HG02943 (cell line): ENCODE results near the gene HECTD2.
"Not testable (repeated sequence)": the region's sequence is repeated elsewhere in the genome, so short reads cannot be mapped to it uniquely, and the experiment has no call there.

Experiments
- ATAC-seq: cut with Tn5 transposase; IDR thresholded peaks from one replicate; pipeline ENCODE4 v1.9.1; 2021; ENCODE audit warnings: mild to moderate bottlenecking, low read depth, moderate library complexity; ENCODE audit not compliant: unreplicated experiment

The HECTD2 gene

GRCh38 chr10:91412354-91413087 is 2.4 kb downstream of the HECTD2 start:
- no peak for ATAC-seq

- ATAC-seq = no peak
Observed at GRCh38 chr10:91415816-91416215, 5.7 kb downstream of the HECTD2 start.

- no peak for ATAC-seq
Observed at GRCh38 chr10:91416339-91416855, 6.3 kb downstream of the HECTD2 start.

- ATAC-seq = no peak
Observed at GRCh38 chr10:91418416-91418815, 8.3 kb downstream of the HECTD2 start.

- ATAC-seq = no peak
Observed at GRCh38 chr10:91420868-91421267, 10.7 kb downstream of the HECTD2 start.

- ATAC-seq = no peak
Observed at GRCh38 chr10:91422915-91423314, 12.8 kb downstream of the HECTD2 start.

GRCh38 chr10:91424016-91424415 is 13.9 kb downstream of the HECTD2 start:
- no peak for ATAC-seq

GRCh38 chr10:91432175-91432574 is 22.0 kb downstream of the HECTD2 start:
- no peak for ATAC-seq

- no peak for ATAC-seq
Observed at GRCh38 chr10:91433620-91434019, 23.5 kb downstream of the HECTD2 start.

- ATAC-seq = no peak
Observed at GRCh38 chr10:91434041-91434440, 23.9 kb downstream of the HECTD2 start.

GRCh38 chr10:91435241-91435640 is 25.1 kb downstream of the HECTD2 start:
- no peak for ATAC-seq

GRCh38 chr10:91438228-91438627 is 28.1 kb downstream of the HECTD2 start:
- not testable (repeated sequence) for ATAC-seq

GRCh38 chr10:91444211-91445182 is 34.4 kb downstream of the HECTD2 start:
- ATAC-seq = no peak

- ATAC-seq = no peak
Observed at GRCh38 chr10:91452063-91452462, 41.9 kb downstream of the HECTD2 start.

GRCh38 chr10:91453535-91453934 is 43.4 kb downstream of the HECTD2 start:
- no peak for ATAC-seq

- ATAC-seq = not testable (repeated sequence)
Observed at GRCh38 chr10:91455135-91455534, 45.0 kb downstream of the HECTD2 start.

GRCh38 chr10:91460681-91461080 is 50.5 kb downstream of the HECTD2 start:
- no peak for ATAC-seq

- no peak for ATAC-seq
Observed at GRCh38 chr10:91462423-91462822, 52.3 kb downstream of the HECTD2 start.

- no peak for ATAC-seq
Observed at GRCh38 chr10:91464500-91464899, 54.4 kb downstream of the HECTD2 start.

GRCh38 chr10:91465261-91465660 is 55.1 kb downstream of the HECTD2 start:
- ATAC-seq = no peak

GRCh38 chr10:91467114-91467513 is 57.0 kb downstream of the HECTD2 start:
- no peak for ATAC-seq
